Ectodermal cell (in vitro differentiated cells): ENCODE results near the gene LCLAT1.

ENCODE experiments used
- H3K27ac ChIP-seq: 2 replicates; pipeline ENCODE4 v1.7.0; 2013; ENCODE audit warnings: mild to moderate bottlenecking, low read depth, low read length; ENCODE audit not compliant: insufficient read depth, poor library complexity, severe bottlenecking
- H3K27me3 ChIP-seq: 2 replicates; pipeline ENCODE4 v1.7.0; 2013; ENCODE audit warnings: mild to moderate bottlenecking, low read length; ENCODE audit not compliant: insufficient read depth, control insufficient read depth, poor library complexity, severe bottlenecking
- H3K36me3 ChIP-seq: one replicate; pipeline ENCODE4 v1.7.0; 2013; ENCODE audit warnings: low read length; ENCODE audit not compliant: control insufficient read depth, insufficient read depth
- H3K4me1 ChIP-seq: one replicate; pipeline ENCODE4 v1.7.0; 2013; ENCODE audit warnings: low read length; ENCODE audit not compliant: control insufficient read depth, insufficient read depth
- H3K4me3 ChIP-seq: 2 replicates; pipeline ENCODE4 v1.7.0; 2013; ENCODE audit warnings: low read depth, low read length, control low read depth; ENCODE audit not compliant: insufficient read depth
- H3K9me3 ChIP-seq: 2 replicates; pipeline ENCODE4 v1.7.0; 2013; ENCODE audit warnings: mild to moderate bottlenecking, low read length, moderate library complexity; ENCODE audit not compliant: control insufficient read depth
- WGBS, 2 experiments: methylation state at CpG; one replicate each; pipeline ENCODE4 v1.1.7; 2013; ENCODE audit warnings: missing lambda C conversion rate in 2 of 2; 5-methylcytosine and 5-hydroxymethylcytosine counted together

LCLAT1 gene

GRCh38 chr2:30424231-30424630, 22.8 kb upstream of the LCLAT1 start:
- Histone ChIP-seq H3K27me3 (no peaks in the 10 kb centered on the region), H3K9me3 (no peaks in the 10 kb centered on the region), H3K27ac (no peak overlapping the region), H3K4me3 (no peak overlapping the region), H3K36me3 (no peaks in the 10 kb centered on the region), H3K4me1 (peaks cover 13% of the 10 kb centered on the region)
- 100% methylated on average over 1 of the region's 1 CpG; no CpG with 5 or more reads in 1 of the 2 experiments for WGBS, 2 experiments

- 94 to 97% methylated on average over 4 of the region's 4 CpGs for WGBS, 2 experiments
- H3K27ac ChIP-seq = no peak overlapping the region
- H3K9me3 ChIP-seq = no peaks in the 10 kb centered on the region
- no peak overlapping the region for H3K4me3 ChIP-seq
- peaks cover 13% of the 10 kb centered on the region for H3K4me1 ChIP-seq
- H3K27me3 ChIP-seq = no peaks in the 10 kb centered on the region
- no peaks in the 10 kb centered on the region for H3K36me3 ChIP-seq
Observed at GRCh38 chr2:30425326-30425725, 21.7 kb upstream of the LCLAT1 start.

- H3K27ac ChIP-seq = no peak overlapping the region
Observed at GRCh38 chr2:30427606-30428347, 19.3 kb upstream of the LCLAT1 start.

GRCh38 chr2:30428348-30428662, 18.7 kb upstream of the LCLAT1 start:
- no peak overlapping the region for H3K4me3 ChIP-seq
- H3K27ac ChIP-seq = no peak overlapping the region
- 81 to 84% methylated on average over 2 of the region's 2 CpGs for WGBS, 2 experiments
- no peaks in the 10 kb centered on the region for H3K36me3 ChIP-seq
- H3K4me1 ChIP-seq = no peaks in the 10 kb centered on the region
- no peaks in the 10 kb centered on the region for H3K9me3 ChIP-seq
- no peaks in the 10 kb centered on the region for H3K27me3 ChIP-seq

More at GRCh38 chr2:30427606-30428347, 19.3 kb upstream of the LCLAT1 start:
- H3K4me3 ChIP-seq = no peak overlapping the region
- H3K27me3 ChIP-seq = no peaks in the 10 kb centered on the region
- H3K4me1 ChIP-seq = no peaks in the 10 kb centered on the region
- 91 to 93% methylated on average over 7 to 8 of the region's 8 CpGs for WGBS, 2 experiments
- H3K9me3 ChIP-seq = no peaks in the 10 kb centered on the region
- H3K36me3 ChIP-seq = no peaks in the 10 kb centered on the region

GRCh38 chr2:30428827-30429461, 18.1 kb upstream of the LCLAT1 start:
- no peak overlapping the region for H3K27ac ChIP-seq
- H3K27me3 ChIP-seq = no peaks in the 10 kb centered on the region
- 90 to 93% methylated on average over 2 to 3 of the region's 3 CpGs for WGBS, 2 experiments
- H3K36me3 ChIP-seq = no peaks in the 10 kb centered on the region
- no peaks in the 10 kb centered on the region for H3K4me1 ChIP-seq
- H3K4me3 ChIP-seq = no peak overlapping the region
- no peaks in the 10 kb centered on the region for H3K9me3 ChIP-seq

- no peaks in the 10 kb centered on the region for H3K9me3 ChIP-seq
- H3K27me3 ChIP-seq = no peaks in the 10 kb centered on the region
- H3K27ac ChIP-seq = no peak overlapping the region
- H3K4me1 ChIP-seq = no peaks in the 10 kb centered on the region
- no peak overlapping the region for H3K4me3 ChIP-seq
- WGBS, 2 experiments = 85 to 92% methylated on average over 8 of the region's 8 CpGs
- H3K36me3 ChIP-seq = no peaks in the 10 kb centered on the region
Observed at GRCh38 chr2:30433541-30434299, 13.3 kb upstream of the LCLAT1 start.

GRCh38 chr2:30434708-30435107, 12.3 kb upstream of the LCLAT1 start:
- no peaks in the 10 kb centered on the region for H3K4me1 ChIP-seq
- H3K9me3 ChIP-seq = no peaks in the 10 kb centered on the region
- H3K36me3 ChIP-seq = no peaks in the 10 kb centered on the region
- H3K27ac ChIP-seq = no peak overlapping the region
- 89 to 93% methylated on average over 4 of the region's 4 CpGs for WGBS, 2 experiments
- H3K4me3 ChIP-seq = no peak overlapping the region
- no peaks in the 10 kb centered on the region for H3K27me3 ChIP-seq

- Histone ChIP-seq H3K27ac (no peak overlapping the region), H3K27me3 (no peaks in the 10 kb centered on the region), H3K4me1 (no peaks in the 10 kb centered on the region)
Observed at GRCh38 chr2:30436859-30437435, 10.1 kb upstream of the LCLAT1 start.

GRCh38 chr2:30437809-30438548, 9.1 kb upstream of the LCLAT1 start:
- H3K4me1 ChIP-seq = no peaks in the 10 kb centered on the region
- H3K27me3 ChIP-seq = no peaks in the 10 kb centered on the region
- no peak overlapping the region for H3K4me3 ChIP-seq
- no peaks in the 10 kb centered on the region for H3K36me3 ChIP-seq
- no peaks in the 10 kb centered on the region for H3K9me3 ChIP-seq
- no peak overlapping the region for H3K27ac ChIP-seq
- WGBS, 2 experiments = 86 to 93% methylated on average over 4 of the region's 4 CpGs

More at GRCh38 chr2:30436859-30437435, 10.1 kb upstream of the LCLAT1 start:
- Histone ChIP-seq H3K36me3 (no peaks in the 10 kb centered on the region), H3K4me3 (no peak overlapping the region), H3K9me3 (no peaks in the 10 kb centered on the region)
- 90 to 94% methylated on average over 1 of the region's 1 CpG for WGBS, 2 experiments
